Measurements from ENCODE around the gene BDH2. TPM values are rescaled to one million over a fixed set of nuclear protein-coding genes. Genes with fewer than 3 reads are reported as not detected.

The BDH2 gene
- total and polyA plus RNA-seq, 2 donors from 2014 or later, result 104 to 473 TPM

GRCh38 chr4:103054030-103054429 is 45.6 kb downstream of the BDH2 start:
- H3K9me3 ChIP-seq (ENCODE audit: control insufficient read depth in 2 of 3, insufficient read depth in 1 of 3, low read length in 3 of 3), result no peaks in the 10 kb centered on the region
- H3K9ac ChIP-seq (ENCODE audit: low read length in 3 of 3), result no peak overlapping the region
- FAIRE-seq, result no peak
- H3K4me3 ChIP-seq (ENCODE audit: low read length in 3 of 3), result no peak overlapping the region
- no peaks in the 10 kb centered on the region for H3K36me3 ChIP-seq (ENCODE audit: control insufficient read depth in 2 of 3, insufficient read depth in 3 of 3, low read length in 3 of 3)
- intact Hi-C loops (cut with DNase I), result no loop called here
- H3K27ac ChIP-seq (ENCODE audit: low read depth in 2 of 2, low read length in 2 of 2), result no peak overlapping the region
- TF ChIP-seq, protein P1, sequence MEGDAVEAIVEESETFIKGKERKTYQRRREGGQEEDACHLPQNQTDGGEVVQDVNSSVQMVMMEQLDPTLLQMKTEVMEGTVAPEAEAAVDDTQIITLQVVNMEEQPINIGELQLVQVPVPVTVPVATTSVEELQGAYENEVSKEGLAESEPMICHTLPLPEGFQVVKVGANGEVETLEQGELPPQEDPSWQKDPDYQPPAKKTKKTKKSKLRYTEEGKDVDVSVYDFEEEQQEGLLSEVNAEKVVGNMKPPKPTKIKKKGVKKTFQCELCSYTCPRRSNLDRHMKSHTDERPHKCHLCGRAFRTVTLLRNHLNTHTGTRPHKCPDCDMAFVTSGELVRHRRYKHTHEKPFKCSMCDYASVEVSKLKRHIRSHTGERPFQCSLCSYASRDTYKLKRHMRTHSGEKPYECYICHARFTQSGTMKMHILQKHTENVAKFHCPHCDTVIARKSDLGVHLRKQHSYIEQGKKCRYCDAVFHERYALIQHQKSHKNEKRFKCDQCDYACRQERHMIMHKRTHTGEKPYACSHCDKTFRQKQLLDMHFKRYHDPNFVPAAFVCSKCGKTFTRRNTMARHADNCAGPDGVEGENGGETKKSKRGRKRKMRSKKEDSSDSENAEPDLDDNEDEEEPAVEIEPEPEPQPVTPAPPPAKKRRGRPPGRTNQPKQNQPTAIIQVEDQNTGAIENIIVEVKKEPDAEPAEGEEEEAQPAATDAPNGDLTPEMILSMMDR (IDR thresholded peaks at IDR 0.05; ENCODE audit: borderline replicate concordance, extremely low read depth, insufficient read depth), result no peak
- no peaks in the 10 kb centered on the region for H3K27me3 ChIP-seq (ENCODE audit: control insufficient read depth, insufficient read depth, low read length)
- no peak for DNase-seq
- no peaks in the 10 kb centered on the region for H3K4me1 ChIP-seq (ENCODE audit: control insufficient read depth in 2 of 3, insufficient read depth in 2 of 3, low read depth in 1 of 3, low read length in 3 of 3)

DNA sequence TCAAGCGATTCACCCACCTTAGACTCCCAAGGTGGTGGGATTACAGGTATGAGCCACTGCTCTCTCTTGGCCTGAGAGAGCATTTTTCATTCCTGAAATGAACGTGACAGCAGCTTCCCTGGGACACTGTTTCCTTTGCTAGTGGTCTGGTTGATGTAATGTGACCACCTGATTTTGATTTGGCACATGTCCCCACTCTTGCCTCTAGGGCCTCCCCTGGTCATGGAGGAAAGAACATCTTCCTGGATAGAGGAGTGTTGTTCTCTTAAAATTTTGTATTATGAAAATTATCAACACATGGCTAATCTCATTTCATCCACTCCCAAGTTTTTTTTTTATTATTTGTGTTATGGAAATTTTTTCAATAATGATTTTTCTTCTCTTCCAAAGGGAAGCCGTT is 46.9 kb downstream of the BDH2 start:
- intact Hi-C loops (cut with DNase I), result no loop called here
- H3K36me3 ChIP-seq (ENCODE audit: control insufficient read depth in 2 of 3, insufficient read depth in 3 of 3, low read length in 3 of 3), result no peaks in the 10 kb centered on the region
- no peaks in the 10 kb centered on the region for H3K9me3 ChIP-seq (ENCODE audit: control insufficient read depth in 2 of 3, insufficient read depth in 1 of 3, low read length in 3 of 3)
- TF ChIP-seq, protein P1 (IDR thresholded peaks at IDR 0.05; ENCODE audit: borderline replicate concordance, extremely low read depth, insufficient read depth), result no peak
- no peak overlapping the region for H3K9ac ChIP-seq (ENCODE audit: low read length in 3 of 3)
- FAIRE-seq (no peak), DNase-seq (no peak)
- H3K27ac ChIP-seq (ENCODE audit: low read depth in 2 of 2, low read length in 2 of 2), result no peak overlapping the region
- no peaks in the 10 kb centered on the region for H3K4me1 ChIP-seq (ENCODE audit: control insufficient read depth in 2 of 3, insufficient read depth in 2 of 3, low read depth in 1 of 3, low read length in 3 of 3)
- H3K4me3 ChIP-seq (ENCODE audit: low read length in 3 of 3), result no peak overlapping the region
- no peaks in the 10 kb centered on the region for H3K27me3 ChIP-seq (ENCODE audit: control insufficient read depth, insufficient read depth, low read length)

DNA sequence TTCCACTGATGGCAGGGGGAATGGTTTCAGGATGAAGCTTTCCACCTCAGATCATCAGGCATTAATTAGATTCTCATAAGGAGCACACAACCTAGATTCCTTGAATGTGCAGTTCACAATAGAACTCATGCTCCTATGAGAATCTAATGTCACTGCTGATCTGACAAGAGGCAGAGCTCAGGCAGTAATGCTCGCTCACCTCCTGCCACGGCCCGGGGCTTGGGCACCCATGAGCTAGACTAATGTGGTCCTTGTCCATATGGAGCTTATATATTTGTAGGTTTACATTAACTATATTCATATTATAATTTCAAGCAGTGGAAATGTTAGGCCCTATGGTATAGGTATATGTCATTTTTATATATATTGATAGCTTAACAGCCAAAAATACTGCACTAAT is 47.5 kb downstream of the BDH2 start:
- H3K27ac ChIP-seq (ENCODE audit: low read depth in 2 of 2, low read length in 2 of 2), result no peak overlapping the region
- H3K9ac ChIP-seq (ENCODE audit: low read length in 3 of 3), result no peak overlapping the region
- H3K4me1 ChIP-seq (ENCODE audit: control insufficient read depth in 2 of 3, insufficient read depth in 2 of 3, low read depth in 1 of 3, low read length in 3 of 3), result no peaks in the 10 kb centered on the region
- TF ChIP-seq, protein P1 (IDR thresholded peaks at IDR 0.05; ENCODE audit: borderline replicate concordance, extremely low read depth, insufficient read depth), result no peak
- DNase-seq (no peak), FAIRE-seq (no peak)
- no peak overlapping the region for H3K4me3 ChIP-seq (ENCODE audit: low read length in 3 of 3)
- H3K27me3 ChIP-seq (ENCODE audit: control insufficient read depth, insufficient read depth, low read length), result no peaks in the 10 kb centered on the region
- intact Hi-C loops (cut with DNase I), result no loop called here
- no peaks in the 10 kb centered on the region for H3K36me3 ChIP-seq (ENCODE audit: control insufficient read depth in 2 of 3, insufficient read depth in 3 of 3, low read length in 3 of 3)
- no peaks in the 10 kb centered on the region for H3K9me3 ChIP-seq (ENCODE audit: control insufficient read depth in 2 of 3, insufficient read depth in 1 of 3, low read length in 3 of 3)

- intact Hi-C loops (cut with DNase I), result no loop called here
- H3K27me3 ChIP-seq (ENCODE audit: control insufficient read depth, insufficient read depth, low read length), result no peaks in the 10 kb centered on the region
- no peak overlapping the region for H3K27ac ChIP-seq (ENCODE audit: low read depth in 2 of 2, low read length in 2 of 2)
- no peaks in the 10 kb centered on the region for H3K36me3 ChIP-seq (ENCODE audit: control insufficient read depth in 2 of 3, insufficient read depth in 3 of 3, low read length in 3 of 3)
- TF ChIP-seq, protein P1 (IDR thresholded peaks at IDR 0.05; ENCODE audit: borderline replicate concordance, extremely low read depth, insufficient read depth), result no peak
- no peak overlapping the region for H3K4me3 ChIP-seq (ENCODE audit: low read length in 3 of 3)
- H3K9me3 ChIP-seq (ENCODE audit: control insufficient read depth in 2 of 3, insufficient read depth in 1 of 3, low read length in 3 of 3), result no peaks in the 10 kb centered on the region
- no peaks in the 10 kb centered on the region for H3K4me1 ChIP-seq (ENCODE audit: control insufficient read depth in 2 of 3, insufficient read depth in 2 of 3, low read depth in 1 of 3, low read length in 3 of 3)
- DNase-seq (no peak), FAIRE-seq (no peak)
- no peak overlapping the region for H3K9ac ChIP-seq (ENCODE audit: low read length in 3 of 3)
These were observed 48.7 kb downstream of the BDH2 start for GRCh38 chr4:103050736-103051436.

Measured in kidney (tissue), 14 donors.